Panc1 (cell line): ENCODE data around the gene PILRA. TPM values are rescaled to one million over a fixed set of nuclear protein-coding genes. Genes with fewer than 3 reads are reported as not detected.
"Not testable (repeated sequence)": the region's sequence is repeated elsewhere in the genome, so short reads cannot be mapped to it uniquely, and the experiment has no call there.

ENCODE experiments used
- ATAC-seq: fragments of 200-7000 bp; cut with Tn5 transposase; 2 replicates; pipeline ENCODE4 v1.9.1; 2020; ENCODE audit warnings: mild to moderate bottlenecking, moderate library complexity
- BruUV-seq: library from RNA; stranded (reverse); fragments of 400-500 nt; replicated peaks from 2 replicates; lab custom pipeline; 2021; lab: Mats Ljungman, UMichigan
- CTCF ChIA-PET: fragments of 300-600 bp; sonication (Branson Sonifier 250); formaldehyde crosslinking; loops from one replicate; lab custom pipeline; 2022; ENCODE audit warnings: antibody characterized with exemption; lab: Charles Lee
- POLR2A ChIA-PET: fragments of 300-600 bp; sonication (Branson Sonifier 250); formaldehyde crosslinking; loops from one replicate; lab custom pipeline; 2022; ENCODE audit warnings: antibody characterized with exemption; lab: Charles Lee
- DNase-seq: peaks from one replicate; pipeline ENCODE4 v3.0.0-alpha.2; 2010; ENCODE audit warnings: low read depth, low spot score
- H3K27ac ChIP-seq: 2 replicates; pipeline ENCODE4 v1.5.1; 2011; ENCODE audit warnings: mild to moderate bottlenecking, low read length, inconsistent platforms
- H3K27me3 ChIP-seq: fragments of 200-500 bp; sonication (Bioruptor generic); 2 replicates; pipeline ENCODE4 v1.6.0; 2014; ENCODE audit warnings: low read length, inconsistent platforms; ENCODE audit not compliant: control insufficient read depth, insufficient read depth
- H3K36me3 ChIP-seq: fragments of 200-500 bp; sonication (Bioruptor generic); 2 replicates; pipeline ENCODE4 v1.5.1; 2014; ENCODE audit warnings: inconsistent platforms, mild to moderate bottlenecking, low read length, moderate library complexity; ENCODE audit not compliant: control insufficient read depth, insufficient read depth
- H3K4me1 ChIP-seq: 2 replicates; pipeline ENCODE4 v1.5.1; 2011; ENCODE audit warnings: inconsistent platforms, mild to moderate bottlenecking, low read length, moderate library complexity; ENCODE audit not compliant: control insufficient read depth, insufficient read depth
- H3K4me3 ChIP-seq, 2 experiments: 2 replicates each; pipeline ENCODE4 v1.5.1; 2011 to 2012; ENCODE audit warnings: low read depth in 2 of 2, low read length in 2 of 2, mild to moderate bottlenecking in 2 of 2, inconsistent platforms in 1 of 2, moderate library complexity in 1 of 2
- H3K9me3 ChIP-seq: fragments of 200-500 bp; sonication (Bioruptor generic); 2 replicates; pipeline ENCODE4 v1.5.1; 2014; ENCODE audit warnings: low read depth, mild to moderate bottlenecking, inconsistent platforms, low read length, moderate library complexity; ENCODE audit not compliant: control insufficient read depth, insufficient read depth
- POLR2AphosphoS5 ChIP-seq: IDR thresholded peaks from 2 replicates; pipeline ENCODE4 v1.6.1; 2012; ENCODE audit warnings: mild to moderate bottlenecking, low read depth, low read length, moderate library complexity
- SIN3A ChIP-seq: IDR thresholded peaks from 2 replicates; pipeline ENCODE4 v1.6.1; 2012; ENCODE audit warnings: low read depth, mild to moderate bottlenecking, low read length, moderate library complexity, borderline replicate concordance; ENCODE audit not compliant: insufficient read depth
- in situ Hi-C: cut with HindIII; loops from 2 replicates; pipeline ENCODE4 v1.10.0; 2016; ENCODE audit warnings: low sequenced_read_pairs, low pct_unique_long_range_greater_than_20kb
- intact Hi-C: fragments of 100-400 bp; cut with micrococcal nuclease; formaldehyde crosslinking; loops from one replicate; pipeline ENCODE4 v1.10.0; 2022; ENCODE audit not compliant: unreplicated experiment
- total RNA-seq: library from RNA; stranded (reverse); gene quantifications from one replicate; pipeline ENCODE4 v1.2.1, GENCODE V29; 2021; ENCODE audit not compliant: unreplicated experiment
- TF ChIP-seq, protein P1 (sequence below), 2 experiments: IDR thresholded peaks; 2 replicates each; pipeline ENCODE4 v1.6.1; 2011 to 2012; ENCODE audit warnings: low read depth in 2 of 2, control low read depth in 1 of 2, low read length in 1 of 2, mild to moderate bottlenecking in 1 of 2, moderate library complexity in 1 of 2; ENCODE audit not compliant: insufficient read depth in 1 of 2

Gene PILRA
- total RNA-seq, 1 experiment from 2014 or later, result 4.8 TPM

DNA sequence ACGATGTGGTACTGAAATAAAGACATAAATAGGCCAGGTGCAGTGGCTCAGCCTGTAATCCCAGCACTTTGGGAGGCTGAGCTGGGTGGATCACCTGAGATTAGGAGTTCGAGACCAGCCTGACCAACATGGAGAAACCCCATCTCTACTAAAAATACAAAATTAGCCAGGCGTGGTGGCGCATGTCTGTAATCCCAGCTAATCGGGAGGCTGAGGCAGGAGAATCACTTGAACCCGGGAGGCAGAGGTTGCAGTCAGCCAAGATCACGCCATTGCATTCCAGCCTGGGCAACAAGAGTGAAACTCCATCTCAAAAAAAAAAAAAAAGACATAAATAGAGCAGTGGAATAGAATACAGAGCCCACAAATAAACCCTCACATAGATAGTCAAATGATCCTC lies 9.5 kb upstream of the PILRA start:
- CTCF ChIA-PET, POLR2A ChIA-PET, DNase-seq, H3K9me3 ChIP-seq, ATAC-seq, BruUV-seq, H3K4me1 ChIP-seq, H3K27ac ChIP-seq, H3K4me3 ChIP-seq, intact Hi-C loops, H3K27me3 ChIP-seq, in situ Hi-C loops, H3K36me3 ChIP-seq: not testable (repeated sequence)

DNA sequence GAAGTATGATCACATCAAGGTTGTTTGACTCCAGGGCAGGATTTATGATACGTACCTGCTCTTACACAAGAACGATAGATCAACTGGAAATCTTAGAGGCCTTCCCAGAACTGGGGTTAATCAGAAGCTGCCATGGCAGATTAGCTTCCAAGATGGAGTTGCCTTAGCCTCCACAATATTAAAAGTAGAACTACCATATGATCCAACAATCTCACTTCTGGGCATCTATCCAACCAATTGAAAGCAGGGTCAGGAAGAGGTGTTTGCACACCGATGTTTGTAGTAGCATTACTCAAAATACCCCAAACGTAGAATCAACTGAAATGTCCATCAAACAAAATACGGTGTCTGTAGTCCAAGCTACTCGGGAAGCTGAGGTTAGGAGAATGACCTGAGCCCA lies 8.8 kb upstream of the PILRA start:
- no peak for ATAC-seq
- ChIA-PET POLR2A (no interaction called here), CTCF (no interaction called here)
- intact Hi-C loops, result no loop called here
- TF ChIP-seq, protein P1, sequence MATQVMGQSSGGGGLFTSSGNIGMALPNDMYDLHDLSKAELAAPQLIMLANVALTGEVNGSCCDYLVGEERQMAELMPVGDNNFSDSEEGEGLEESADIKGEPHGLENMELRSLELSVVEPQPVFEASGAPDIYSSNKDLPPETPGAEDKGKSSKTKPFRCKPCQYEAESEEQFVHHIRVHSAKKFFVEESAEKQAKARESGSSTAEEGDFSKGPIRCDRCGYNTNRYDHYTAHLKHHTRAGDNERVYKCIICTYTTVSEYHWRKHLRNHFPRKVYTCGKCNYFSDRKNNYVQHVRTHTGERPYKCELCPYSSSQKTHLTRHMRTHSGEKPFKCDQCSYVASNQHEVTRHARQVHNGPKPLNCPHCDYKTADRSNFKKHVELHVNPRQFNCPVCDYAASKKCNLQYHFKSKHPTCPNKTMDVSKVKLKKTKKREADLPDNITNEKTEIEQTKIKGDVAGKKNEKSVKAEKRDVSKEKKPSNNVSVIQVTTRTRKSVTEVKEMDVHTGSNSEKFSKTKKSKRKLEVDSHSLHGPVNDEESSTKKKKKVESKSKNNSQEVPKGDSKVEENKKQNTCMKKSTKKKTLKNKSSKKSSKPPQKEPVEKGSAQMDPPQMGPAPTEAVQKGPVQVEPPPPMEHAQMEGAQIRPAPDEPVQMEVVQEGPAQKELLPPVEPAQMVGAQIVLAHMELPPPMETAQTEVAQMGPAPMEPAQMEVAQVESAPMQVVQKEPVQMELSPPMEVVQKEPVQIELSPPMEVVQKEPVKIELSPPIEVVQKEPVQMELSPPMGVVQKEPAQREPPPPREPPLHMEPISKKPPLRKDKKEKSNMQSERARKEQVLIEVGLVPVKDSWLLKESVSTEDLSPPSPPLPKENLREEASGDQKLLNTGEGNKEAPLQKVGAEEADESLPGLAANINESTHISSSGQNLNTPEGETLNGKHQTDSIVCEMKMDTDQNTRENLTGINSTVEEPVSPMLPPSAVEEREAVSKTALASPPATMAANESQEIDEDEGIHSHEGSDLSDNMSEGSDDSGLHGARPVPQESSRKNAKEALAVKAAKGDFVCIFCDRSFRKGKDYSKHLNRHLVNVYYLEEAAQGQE (IDR thresholded peaks at IDR 0.05; ENCODE audit: insufficient read depth in 1 of 2, low read depth in 2 of 2, low read length in 1 of 2), result no peak
- peak; percentile 63 for TF ChIP-seq POLR2AphosphoS5
- in situ Hi-C loops, result no loop called here
- Histone ChIP-seq H3K27me3 (no peaks in the 10 kb centered on the region), H3K4me1 (0 out of 2 replicates have a peak, but pooled peaks cover 3% of the 10 kb centered on the region), H3K27ac (no peak overlapping the region), H3K4me3 (no peak overlapping the region), H3K36me3 (peaks cover 7% of the 10 kb centered on the region; the same call in 1 of the 2 replicates), H3K9me3 (no peaks in the 10 kb centered on the region)
- no TSS peak for BruUV-seq
- DNase-seq, result no peak

DNA sequence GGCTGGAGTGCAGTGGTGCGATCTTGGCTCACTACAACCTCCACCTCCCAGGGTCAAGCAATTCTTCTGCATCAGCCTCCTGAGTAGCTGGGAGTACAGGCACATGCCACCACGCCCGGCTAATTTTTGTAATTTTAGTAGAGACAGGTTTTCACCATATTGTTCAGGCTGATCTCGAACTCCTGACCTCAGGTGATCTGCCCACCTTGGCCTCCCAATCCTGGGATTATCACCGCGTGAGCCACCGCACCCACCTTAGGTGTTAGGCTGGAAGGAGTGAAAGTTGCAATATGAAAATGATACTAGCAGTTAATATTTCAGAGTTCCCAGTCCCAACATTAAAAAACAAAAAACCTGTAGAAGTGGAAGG lies 7.3 kb upstream of the PILRA start:
- H3K27ac ChIP-seq, H3K36me3 ChIP-seq, POLR2A ChIA-PET, ATAC-seq, H3K4me3 ChIP-seq, DNase-seq, H3K27me3 ChIP-seq, BruUV-seq, in situ Hi-C loops, H3K9me3 ChIP-seq, H3K4me1 ChIP-seq, CTCF ChIA-PET, intact Hi-C loops: not testable (repeated sequence)

DNA sequence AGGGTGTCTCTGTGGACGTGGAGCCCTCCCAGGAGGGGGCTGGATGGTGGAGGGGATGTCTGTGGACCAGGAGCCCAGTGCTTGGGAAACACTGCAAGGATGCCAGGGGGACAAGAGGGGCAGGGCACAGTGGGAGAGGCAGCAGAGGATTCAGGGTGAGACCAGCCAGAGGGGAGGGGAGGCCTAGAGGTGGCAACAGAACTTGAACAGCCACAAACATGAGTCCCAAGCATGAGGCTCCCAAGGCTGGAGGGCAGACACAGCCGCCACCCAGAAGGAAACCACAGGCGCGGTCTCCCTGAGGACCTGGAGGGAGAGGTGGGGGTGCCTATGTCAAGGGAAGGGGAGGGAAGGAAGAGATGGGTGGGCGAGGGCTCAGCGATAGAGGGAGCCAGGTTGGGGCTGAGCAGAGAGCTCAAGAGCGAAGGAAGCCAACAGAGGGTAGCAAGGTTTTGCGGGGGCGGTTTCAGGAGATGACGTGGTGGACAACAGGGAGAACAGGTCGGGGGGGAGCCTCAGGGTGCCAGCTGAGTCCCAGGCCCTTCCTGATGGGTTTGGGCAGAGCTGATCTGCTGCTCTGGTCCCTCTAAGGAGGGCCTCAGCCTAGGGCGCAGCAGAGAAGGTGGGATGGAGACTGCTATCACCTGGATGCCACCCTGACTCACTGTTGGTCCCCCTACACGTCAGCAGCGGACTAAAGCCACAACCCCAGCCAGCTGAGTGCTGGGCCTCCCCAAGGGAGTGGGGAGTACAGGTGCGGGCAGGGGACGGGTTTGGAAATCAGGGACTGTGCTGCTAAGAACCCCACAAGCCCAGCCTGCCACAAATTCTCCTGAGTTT lies 6.7 kb upstream of the PILRA start:
- Histone ChIP-seq H3K4me1 (0 out of 2 replicates have a peak, but pooled peaks cover 3% of the 10 kb centered on the region), H3K9me3 (no peaks in the 10 kb centered on the region), H3K27me3 (no peaks in the 10 kb centered on the region), H3K4me3 (no peak overlapping the region), H3K27ac (no peak overlapping the region), H3K36me3 (peaks cover 6% of the 10 kb centered on the region; the same call in 1 of the 2 replicates)
- TF ChIP-seq SIN3A (no peak), POLR2AphosphoS5 (peak; percentile 79)
- POLR2A ChIA-PET, result no interaction called here
- DNase-seq, result no peak
- intact Hi-C loops, result no loop called here
- ATAC-seq, result peak; percentile 46
- in situ Hi-C loops, result no loop called here
- CTCF ChIA-PET, result interaction anchor here (0.7 kb wide), 1 partner anchor 39 kb away, joined by 3 read pairs; no protein-coding TSS in a partner anchor
- no TSS peak for BruUV-seq
